ENCODE data around the gene ZCWPW1. TPM values are rescaled to one million over a fixed set of nuclear protein-coding genes. Genes with fewer than 3 reads are reported as not detected.

ZCWPW1 gene
- total and polyA plus RNA-seq, 2 donors (not counting 1 experiment from before 2014, with no cell fraction given), result 1.1 to 2.8 TPM

GRCh38 chr7:100476903-100477870, 48.7 kb upstream of the ZCWPW1 start:
- Histone ChIP-seq H3K9ac (ENCODE audit: insufficient read depth, low read length) (peak overlapping the region; percentile 40), H3K36me3 (ENCODE audit: control insufficient read depth, insufficient read depth, low read length) (peaks cover 2% of the 10 kb centered on the region), H3K27ac (ENCODE audit: insufficient read depth, low read length) (peak overlapping the region; percentile 44), H3K79me2 (ENCODE audit: control insufficient read depth, insufficient read depth, low read length) (peaks cover 42% of the 10 kb centered on the region), H3K4me3 (replicated peaks in 1 of 4; ENCODE audit: control extremely low read depth in 1 of 4, insufficient read depth in 1 of 4, low read depth in 3 of 4, low read length in 4 of 4) (peak overlapping the region; percentile 93 to 95 (median 93)), H2AFZ (ENCODE audit: low read length) (no peak overlapping the region), H3K27me3 (ENCODE audit: control insufficient read depth, insufficient read depth, low read length) (no peaks in the 10 kb centered on the region), H4K20me1 (ENCODE audit: control insufficient read depth, extremely low read depth, insufficient read depth, low read length) (no peaks in the 10 kb centered on the region), H3K9me3 (ENCODE audit: control insufficient read depth, insufficient read depth, low read depth, low read length) (no peaks in the 10 kb centered on the region), H3K4me2 (ENCODE audit: extremely low read depth, insufficient read depth, low read length) (peak overlapping the region; percentile 90), H3K4me1 (ENCODE audit: control insufficient read depth, extremely low read depth, insufficient read depth, low read length) (peaks cover 10% of the 10 kb centered on the region)
- no peak for DNase-seq (ENCODE audit: low read depth in 2 of 2)
- TF ChIP-seq EZH2 (IDR thresholded peaks at IDR 0.05; ENCODE audit: low read length, missing control alignments) (no peak), CTCF (conservative IDR thresholded peaks at IDR 0.05 in 1 of 2, IDR thresholded peaks at IDR 0.05 in 1 of 2; ENCODE audit: low read depth in 1 of 2, low read length in 2 of 2) (peak in 1 of 2 donors; percentile 21)

GRCh38 chr7:100476101-100476780, 47.7 kb upstream of the ZCWPW1 start:
- peak overlapping the region; percentile 93 to 95 (median 93) for H3K4me3 ChIP-seq (replicated peaks in 1 of 4; ENCODE audit: control extremely low read depth in 1 of 4, insufficient read depth in 1 of 4, low read depth in 3 of 4, low read length in 4 of 4)
- H3K9me3 ChIP-seq (ENCODE audit: control insufficient read depth, insufficient read depth, low read depth, low read length), result no peaks in the 10 kb centered on the region
- H2AFZ ChIP-seq (ENCODE audit: low read length), result no peak overlapping the region
- peak overlapping the region; percentile 90 for H3K4me2 ChIP-seq (ENCODE audit: extremely low read depth, insufficient read depth, low read length)
- H3K36me3 ChIP-seq (ENCODE audit: control insufficient read depth, insufficient read depth, low read length), result peaks cover 5% of the 10 kb centered on the region
- no peak for DNase-seq (ENCODE audit: low read depth in 2 of 2)
- H4K20me1 ChIP-seq (ENCODE audit: control insufficient read depth, extremely low read depth, insufficient read depth, low read length), result no peaks in the 10 kb centered on the region
- no peak overlapping the region for H3K9ac ChIP-seq (ENCODE audit: insufficient read depth, low read length)
- H3K79me2 ChIP-seq (ENCODE audit: control insufficient read depth, insufficient read depth, low read length), result peaks cover 42% of the 10 kb centered on the region
- H3K27ac ChIP-seq (ENCODE audit: insufficient read depth, low read length), result peak overlapping the region; percentile 16
- H3K27me3 ChIP-seq (ENCODE audit: control insufficient read depth, insufficient read depth, low read length), result no peaks in the 10 kb centered on the region
- H3K4me1 ChIP-seq (ENCODE audit: control insufficient read depth, extremely low read depth, insufficient read depth, low read length), result peaks cover 10% of the 10 kb centered on the region
- TF ChIP-seq EZH2 (IDR thresholded peaks at IDR 0.05; ENCODE audit: low read length, missing control alignments), result no peak
- no peak for TF ChIP-seq CTCF (conservative IDR thresholded peaks at IDR 0.05 in 1 of 2, IDR thresholded peaks at IDR 0.05 in 1 of 2; ENCODE audit: low read depth in 1 of 2, low read length in 2 of 2)

GRCh38 chr7:100475549-100475948, 47.0 kb upstream of the ZCWPW1 start:
- Histone ChIP-seq H3K4me2 (ENCODE audit: extremely low read depth, insufficient read depth, low read length) (peak overlapping the region; percentile 90), H2AFZ (ENCODE audit: low read length) (no peak overlapping the region), H3K9ac (ENCODE audit: insufficient read depth, low read length) (no peak overlapping the region), H3K4me3 (replicated peaks in 1 of 4; ENCODE audit: control extremely low read depth in 1 of 4, insufficient read depth in 1 of 4, low read depth in 3 of 4, low read length in 4 of 4) (peak overlapping the region; percentile 13 to 95 (median 59)), H3K79me2 (ENCODE audit: control insufficient read depth, insufficient read depth, low read length) (peaks cover 42% of the 10 kb centered on the region), H3K9me3 (ENCODE audit: control insufficient read depth, insufficient read depth, low read depth, low read length) (no peaks in the 10 kb centered on the region), H3K27me3 (ENCODE audit: control insufficient read depth, insufficient read depth, low read length) (no peaks in the 10 kb centered on the region), H4K20me1 (ENCODE audit: control insufficient read depth, extremely low read depth, insufficient read depth, low read length) (no peaks in the 10 kb centered on the region), H3K27ac (ENCODE audit: insufficient read depth, low read length) (peak overlapping the region; percentile 4), H3K36me3 (ENCODE audit: control insufficient read depth, insufficient read depth, low read length) (peaks cover 5% of the 10 kb centered on the region), H3K4me1 (ENCODE audit: control insufficient read depth, extremely low read depth, insufficient read depth, low read length) (peaks cover 10% of the 10 kb centered on the region)
- no peak for DNase-seq (ENCODE audit: low read depth in 2 of 2)
- no peak for TF ChIP-seq EZH2 (IDR thresholded peaks at IDR 0.05; ENCODE audit: low read length, missing control alignments)
- no peak for TF ChIP-seq CTCF (conservative IDR thresholded peaks at IDR 0.05 in 1 of 2, IDR thresholded peaks at IDR 0.05 in 1 of 2; ENCODE audit: low read depth in 1 of 2, low read length in 2 of 2)
